HG02852 (cell line): Measurements from ENCODE around the gene ACKR3.
A peak's percentile ranks its signal among the peaks of the same experiment; 100 is the strongest.

Experiments used
- ATAC-seq: cut with Tn5 transposase; IDR thresholded peaks from one replicate; pipeline ENCODE4 v1.9.1; 2021; ENCODE audit warnings: mild to moderate bottlenecking, moderate library complexity; ENCODE audit not compliant: unreplicated experiment

Gene ACKR3

GRCh38 chr2:236568068-236568921, 1.3 kb upstream of the ACKR3 start:
- ATAC-seq: peak; percentile 46

GRCh38 chr2:236568922-236569572, 578 bp upstream of the ACKR3 start:
- ATAC-seq: no peak

- ATAC-seq: peak; percentile 4
These were observed 650 bp downstream of the ACKR3 start for GRCh38 chr2:236570081-236570868.

- no peak for ATAC-seq
These were observed 1.5 kb downstream of the ACKR3 start for GRCh38 chr2:236571145-236571544.

GRCh38 chr2:236572482-236572881, 2.9 kb downstream of the ACKR3 start:
- ATAC-seq: no peak

- ATAC-seq: no peak
These were observed 3.7 kb downstream of the ACKR3 start for GRCh38 chr2:236573066-236573929.

- ATAC-seq: no peak
These were observed 4.4 kb downstream of the ACKR3 start for GRCh38 chr2:236574000-236574399.

GRCh38 chr2:236574424-236575145, 5.0 kb downstream of the ACKR3 start:
- no peak for ATAC-seq

- no peak for ATAC-seq
These were observed 5.9 kb downstream of the ACKR3 start for GRCh38 chr2:236575510-236575909.

GRCh38 chr2:236576087-236576486, 6.5 kb downstream of the ACKR3 start:
- no peak for ATAC-seq

GRCh38 chr2:236576953-236577352, 7.3 kb downstream of the ACKR3 start:
- no peak for ATAC-seq

GRCh38 chr2:236577481-236578410, 8.1 kb downstream of the ACKR3 start:
- no peak for ATAC-seq

GRCh38 chr2:236578411-236578846, 8.8 kb downstream of the ACKR3 start:
- no peak for ATAC-seq

GRCh38 chr2:236579048-236579745, 9.6 kb downstream of the ACKR3 start:
- no peak for ATAC-seq

GRCh38 chr2:236579746-236580315, 10.2 kb downstream of the ACKR3 start:
- no peak for ATAC-seq

GRCh38 chr2:236580746-236581355, 11.2 kb downstream of the ACKR3 start:
- no peak for ATAC-seq

GRCh38 chr2:236581546-236581945, 11.9 kb downstream of the ACKR3 start:
- ATAC-seq: no peak
